ENCODE results near the gene NBEA. TPM values are rescaled to one million over a fixed set of nuclear protein-coding genes. Genes with fewer than 3 reads are reported as not detected.

The NBEA gene
- total RNA-seq, 1 experiment from 2014 or later = 4.4 TPM

- Histone ChIP-seq H3K27me3 (ENCODE audit: low read length) (no peaks in the 10 kb centered on the region), H3K4me3 (ENCODE audit: low read length) (no peak overlapping the region), H2AFZ (ENCODE audit: low read length) (no peak overlapping the region), H3K9me3 (ENCODE audit: low read length) (no peaks in the 10 kb centered on the region), H3K36me3 (ENCODE audit: low read depth, low read length) (no peaks in the 10 kb centered on the region), H3K27ac (ENCODE audit: low read length) (no peak overlapping the region), H3K9me2 (replicated peaks; ENCODE audit: low read length) (no peaks in the 10 kb centered on the region), H3K9ac (ENCODE audit: low read length) (no peak overlapping the region), H3K4me2 (ENCODE audit: low read length) (no peak overlapping the region), H3F3A (ENCODE audit: low read length, unreplicated experiment) (no peaks in the 10 kb centered on the region), H4K20me1 (ENCODE audit: low read length) (no peaks in the 10 kb centered on the region), H3K4me1 (ENCODE audit: insufficient read depth, low read length) (0 out of 2 replicates have a peak, but pooled peaks cover 3% of the 10 kb centered on the region), H3K79me2 (ENCODE audit: low read length) (no peaks in the 10 kb centered on the region)
- no TSS peak for BruUV-seq (replicated peaks)
- ChIA-PET CTCF (no interaction called here), POLR2A (ENCODE audit: unreplicated experiment) (no interaction called here)
- no peak for TF ChIP-seq EZH2phosphoT487 (IDR thresholded peaks at IDR 0.05; ENCODE audit: borderline replicate concordance, low read length)
- TF ChIP-seq CTCF (conservative IDR thresholded peaks at IDR 0.05; ENCODE audit: low read depth, low read length) = no peak
- TF ChIP-seq EZH2 (IDR thresholded peaks at IDR 0.05; ENCODE audit: low read length, unreplicated experiment) = no peak
- intact Hi-C loops (cut with micrococcal nuclease) = no loop called here
- DNase-seq (no peak), ATAC-seq (no peak)
Measured at GRCh38 chr13:35496761-35497386, 554.8 kb downstream of the NBEA start.

- H3K9me3 ChIP-seq (ENCODE audit: low read length) = no peaks in the 10 kb centered on the region
- ATAC-seq = peak; percentile 40; the same call in 1 of the 2 replicates
- H4K20me1 ChIP-seq (ENCODE audit: low read length) = no peaks in the 10 kb centered on the region
- ChIA-PET POLR2A (ENCODE audit: unreplicated experiment) (no interaction called here), CTCF (no interaction called here)
- DNase-seq = peak; percentile 53
- no peaks in the 10 kb centered on the region for H3K27me3 ChIP-seq (ENCODE audit: low read length)
- no peak for TF ChIP-seq EZH2 (IDR thresholded peaks at IDR 0.05; ENCODE audit: low read length, unreplicated experiment)
- no peak for TF ChIP-seq CTCF (conservative IDR thresholded peaks at IDR 0.05; ENCODE audit: low read depth, low read length)
- no peak for TF ChIP-seq EZH2phosphoT487 (IDR thresholded peaks at IDR 0.05; ENCODE audit: borderline replicate concordance, low read length)
- H3K9ac ChIP-seq (ENCODE audit: low read length) = no peak overlapping the region
- H3F3A ChIP-seq (ENCODE audit: low read length, unreplicated experiment) = no peaks in the 10 kb centered on the region
- no peaks in the 10 kb centered on the region for H3K9me2 ChIP-seq (replicated peaks; ENCODE audit: low read length)
- intact Hi-C loops (cut with micrococcal nuclease) = no loop called here
- no TSS peak for BruUV-seq (replicated peaks)
- H3K79me2 ChIP-seq (ENCODE audit: low read length) = no peaks in the 10 kb centered on the region
- no peak overlapping the region for H3K4me2 ChIP-seq (ENCODE audit: low read length)
- H2AFZ ChIP-seq (ENCODE audit: low read length) = no peak overlapping the region
- H3K27ac ChIP-seq (ENCODE audit: low read length) = no peak overlapping the region
- no peaks in the 10 kb centered on the region for H3K36me3 ChIP-seq (ENCODE audit: low read depth, low read length)
- H3K4me3 ChIP-seq (ENCODE audit: low read length) = no peak overlapping the region
- 0 out of 2 replicates have a peak, but pooled peaks cover 3% of the 10 kb centered on the region for H3K4me1 ChIP-seq (ENCODE audit: insufficient read depth, low read length)
Measured at GRCh38 chr13:35498231-35498630, 556.2 kb downstream of the NBEA start.

GRCh38 chr13:35499196-35499662 is 557.2 kb downstream of the NBEA start:
- BruUV-seq (replicated peaks) = no TSS peak
- Histone ChIP-seq H2AFZ (ENCODE audit: low read length) (no peak overlapping the region), H3K27me3 (ENCODE audit: low read length) (no peaks in the 10 kb centered on the region), H3K4me3 (ENCODE audit: low read length) (no peak overlapping the region), H4K20me1 (ENCODE audit: low read length) (no peaks in the 10 kb centered on the region), H3K4me2 (ENCODE audit: low read length) (no peak overlapping the region), H3K9me3 (ENCODE audit: low read length) (no peaks in the 10 kb centered on the region), H3K9ac (ENCODE audit: low read length) (no peak overlapping the region), H3K36me3 (ENCODE audit: low read depth, low read length) (no peaks in the 10 kb centered on the region), H3K79me2 (ENCODE audit: low read length) (no peaks in the 10 kb centered on the region), H3K4me1 (ENCODE audit: insufficient read depth, low read length) (0 out of 2 replicates have a peak, but pooled peaks cover 3% of the 10 kb centered on the region), H3K27ac (ENCODE audit: low read length) (no peak overlapping the region), H3F3A (ENCODE audit: low read length, unreplicated experiment) (no peaks in the 10 kb centered on the region), H3K9me2 (replicated peaks; ENCODE audit: low read length) (no peaks in the 10 kb centered on the region)
- TF ChIP-seq EZH2phosphoT487 (IDR thresholded peaks at IDR 0.05; ENCODE audit: borderline replicate concordance, low read length) = no peak
- TF ChIP-seq EZH2 (IDR thresholded peaks at IDR 0.05; ENCODE audit: low read length, unreplicated experiment) = no peak
- TF ChIP-seq CTCF (conservative IDR thresholded peaks at IDR 0.05; ENCODE audit: low read depth, low read length) = no peak
- ChIA-PET CTCF (no interaction called here), POLR2A (ENCODE audit: unreplicated experiment) (no interaction called here)
- intact Hi-C loops (cut with micrococcal nuclease) = no loop called here
- ATAC-seq = no peak
- no peak for DNase-seq
